GM21786 (cell line): Measurements from ENCODE around the gene GAP43.

Experiments
- ATAC-seq: cut with Tn5 transposase; IDR thresholded peaks from one replicate; pipeline ENCODE4 v1.9.1; 2021; ENCODE audit not compliant: unreplicated experiment

The GAP43 gene

GRCh38 chr3:115758076-115758763 lies 134.9 kb downstream of the GAP43 start:
- ATAC-seq = no peak

GRCh38 chr3:115760716-115761115 lies 137.4 kb downstream of the GAP43 start:
- no peak for ATAC-seq

- no peak for ATAC-seq
Observed at GRCh38 chr3:115761927-115762305, 138.6 kb downstream of the GAP43 start.

GRCh38 chr3:115766587-115767482 lies 143.5 kb downstream of the GAP43 start:
- ATAC-seq = no peak

- no peak for ATAC-seq
Observed at GRCh38 chr3:115768661-115769060, 145.4 kb downstream of the GAP43 start.
